Stomach (tissue), 4 donors: ENCODE measurements around the gene MGAT4B.

Source experiments
- CTCF ChIP-seq, 7 experiments: fragments of 450-650 bp in 4 of 7; fragments of 200-600 bp in 3 of 7; sonication (generic) in 3 of 7; IDR thresholded peaks; one replicate each; pipeline ENCODE4 v1.5.1; 2016 to 2019; ENCODE audit warnings: antibody characterized with exemption in 7 of 7, control low read depth in 2 of 7, mild to moderate bottlenecking in 1 of 7
- EP300 ChIP-seq: sonication (generic); formaldehyde crosslinking; IDR thresholded peaks from one replicate; pipeline ENCODE4 v1.6.1; 2017; ENCODE audit warnings: antibody characterized with exemption
- POLR2AphosphoS5 ChIP-seq, 3 donors: sonication (generic); formaldehyde crosslinking; IDR thresholded peaks; one replicate each; pipeline ENCODE4 v1.6.1; 2016; ENCODE audit warnings: antibody characterized with exemption in 3 of 3

GRCh38 chr5:179812997-179813607 lies 6.4 kb upstream of the MGAT4B start:
- no peak for TF ChIP-seq CTCF (IDR thresholded peaks at IDR 0.05)
- no peak for TF ChIP-seq EP300
- no peak for TF ChIP-seq POLR2AphosphoS5 (IDR thresholded peaks at IDR 0.05)
